HepG2 (cell line): Measurements from ENCODE around the gene NRSN2. TPM values are rescaled to one million over a fixed set of nuclear protein-coding genes. Genes with fewer than 3 reads are reported as not detected.
A peak's percentile ranks its signal among the peaks of the same experiment; 100 is the strongest.

Experiments used
- ATAC-seq: fragments of 200-7000 bp; cut with Tn5 transposase; 3 replicates; pipeline ENCODE4 v1.9.1; 2020; ENCODE audit warnings: mild to moderate bottlenecking, moderate library complexity
- BruUV-seq: library from RNA; stranded (reverse); fragments of 400-500 nt; replicated peaks from 2 replicates; lab custom pipeline; 2021; lab: Mats Ljungman, UMichigan
- CTCF ChIA-PET: fragments of 300-600 bp; formaldehyde crosslinking; extraction: SDS; loops from one replicate; lab custom pipeline; 2021; ENCODE audit warnings: low total read pairs, inconsistent platforms, low intra/inter-chr PET ratio; lab: Yijun Ruan, JAX
- POLR2A ChIA-PET: fragments of 350-600 bp; sonication (Branson Sonifier 250); formaldehyde crosslinking; loops from one replicate; lab custom pipeline; 2020; ENCODE audit warnings: antibody characterized with exemption, inconsistent platforms; lab: Yijun Ruan, JAX
- DNase-seq: peaks from one replicate; pipeline ENCODE4 v3.0.0-alpha.2; 2015; ENCODE audit warnings: low spot score
- FAIRE-seq: peaks from 3 replicates; lab custom pipeline; 2011; peaks lifted over from hg19 to GRCh38; lab: Jason Lieb, UNC
- H2AFZ ChIP-seq: one replicate; pipeline ENCODE4 v1.6.1; 2011; ENCODE audit warnings: low read length, inconsistent platforms
- H3K27ac ChIP-seq: fragments of 300-600 bp; 3 replicates; pipeline ENCODE4 v1.8.0; 2011; ENCODE audit warnings: mixed run types, mild to moderate bottlenecking, mixed read lengths, low read length, inconsistent platforms; ENCODE audit not compliant: insufficient read depth; ENCODE audit errors: extremely low read length
- H3K27me3 ChIP-seq, 2 experiments: fragments of 200-600 bp in 1 of 2; 2 replicates in 1 of 2; 3 replicates in 1 of 2; pipeline versions ENCODE4 v1.6.0 to v1.8.0; 2011; ENCODE audit warnings: low read length in 2 of 2, mild to moderate bottlenecking in 2 of 2, moderate library complexity in 2 of 2, inconsistent platforms in 1 of 2; ENCODE audit not compliant: insufficient read depth in 2 of 2, control insufficient read depth in 1 of 2
- H3K36me3 ChIP-seq, 2 experiments: fragments of 200-600 bp in 1 of 2; replicated peaks in 1 of 2; 2 replicates in 1 of 2; 3 replicates in 1 of 2; pipeline versions ENCODE4 v1.5.1 to v1.8.0; 2011; ENCODE audit warnings: low read length in 2 of 2, inconsistent platforms in 1 of 2; ENCODE audit not compliant: insufficient read depth in 2 of 2, control insufficient read depth in 1 of 2
- H3K4me1 ChIP-seq: 2 replicates; pipeline ENCODE4 v1.5.1; 2012; ENCODE audit warnings: low read length, inconsistent platforms; ENCODE audit not compliant: insufficient read depth
- H3K4me2 ChIP-seq: 2 replicates; pipeline ENCODE4 v1.6.0; 2011; ENCODE audit warnings: low read depth, low read length, inconsistent platforms
- H3K4me3 ChIP-seq, 3 experiments: fragments of 200-600 bp in 1 of 3; sonication (generic), shearing (Covaris generic) in 1 of 3; replicated peaks in 1 of 3; 2 replicates each; pipeline ENCODE4 v1.5.1; 2011 to 2016; ENCODE audit warnings: low read length in 3 of 3, inconsistent platforms in 2 of 3, low read depth in 2 of 3, mild to moderate bottlenecking in 2 of 3, control low read depth in 1 of 3, mixed read lengths in 1 of 3; ENCODE audit not compliant: insufficient read depth in 1 of 3
- H3K79me2 ChIP-seq: one replicate; pipeline ENCODE4 v1.6.1; 2011; ENCODE audit warnings: low read length, inconsistent platforms; ENCODE audit not compliant: insufficient read depth
- H3K9ac ChIP-seq: 2 replicates; pipeline ENCODE4 v1.6.0; 2011; ENCODE audit warnings: mild to moderate bottlenecking, low read depth, low read length, inconsistent platforms; ENCODE audit not compliant: insufficient read depth
- H3K9me3 ChIP-seq: 2 replicates; pipeline ENCODE4 v1.5.1; 2012; ENCODE audit warnings: mild to moderate bottlenecking, low read length
- H4K20me1 ChIP-seq: 2 replicates; pipeline ENCODE4 v1.6.0; 2011; ENCODE audit warnings: inconsistent platforms, mild to moderate bottlenecking, low read length, moderate library complexity; ENCODE audit not compliant: insufficient read depth
- ARID4A ChIP-seq: sonication (generic); formaldehyde crosslinking; IDR thresholded peaks from 2 replicates; pipeline ENCODE4 v1.5.0; 2020; ENCODE audit warnings: mild to moderate bottlenecking, missing genetic modification reagents, borderline replicate concordance
- KLF13 ChIP-seq: sonication (generic); formaldehyde crosslinking; IDR thresholded peaks from 2 replicates; pipeline ENCODE4 v1.4.0; 2020; ENCODE audit warnings: mild to moderate bottlenecking, missing genetic modification reagents
- SP1 ChIP-seq, 2 experiments: fragments of 450-650 bp in 1 of 2; sonication (generic) in 1 of 2; formaldehyde crosslinking in 1 of 2; IDR thresholded peaks; 2 replicates each; pipeline versions ENCODE4 v1.4.0 to v1.6.1; 2016 to 2020; ENCODE audit warnings: missing genetic modification reagents in 1 of 2
- THAP11 ChIP-seq: IDR thresholded peaks from 2 replicates; pipeline ENCODE4 v1.6.1; 2016; ENCODE audit warnings: missing biosample characterization, missing genetic modification reagents
- TMF1 ChIP-seq: sonication (generic); formaldehyde crosslinking; IDR thresholded peaks from 2 replicates; pipeline ENCODE4 v1.8.1; 2022; ENCODE audit warnings: low read depth, missing genetic modification reagents
- TRAFD1 ChIP-seq: sonication (generic); formaldehyde crosslinking; IDR thresholded peaks from 2 replicates; pipeline ENCODE4 v1.5.1; 2020; ENCODE audit warnings: missing genetic modification reagents, mild to moderate bottlenecking, borderline replicate concordance
- WGBS: methylation state at CpG from one replicate; pipeline ENCODE4 v1.1.6; 2017; ENCODE audit warnings: low lambda C conversion rate; 5-methylcytosine and 5-hydroxymethylcytosine counted together
- in situ Hi-C: cut with HindIII; loops from 2 replicates; pipeline ENCODE4 v1.10.0; 2017; ENCODE audit warnings: low pct_unique_long_range_greater_than_20kb; ENCODE audit not compliant: extremely low pct_ligation_motif_present
- intact Hi-C: fragments of 100-400 bp; cut with micrococcal nuclease; formaldehyde crosslinking; loops from one replicate; pipeline ENCODE4 v1.10.0; 2022; ENCODE audit not compliant: unreplicated experiment
- polyA plus RNA-seq, 8 experiments: library from polyadenylated mRNA; depleted of rRNA in 3 of 8; stranded (reverse) in 7 of 8; unstranded in 1 of 8; fragments of >200 nt; fragmentation: Illumina TruSeq in 4 of 8; extraction: Trizol in 4 of 8; gene quantifications; 2 replicates each; pipeline versions ENCODE4 v1.2.1 to v1.2.3, GENCODE V29; 2011 to 2016; ENCODE audit warnings: low read depth in 4 of 8, missing spikeins in 1 of 8, mixed read lengths in 1 of 8; ENCODE audit not compliant: insufficient read depth in 1 of 8
- total RNA-seq, 5 experiments: library from RNA; depleted of rRNA; stranded (reverse); fragments of >200 nt; fragmentation: Illumina TruSeq; extraction: Trizol; gene quantifications; 2 replicates each; pipeline ENCODE4 v1.2.3, GENCODE V29; 2016; ENCODE audit warnings: low read depth in 1 of 5
- TF ChIP-seq, protein P1 (sequence below): sonication (generic); formaldehyde crosslinking; IDR thresholded peaks from 2 replicates; pipeline ENCODE4 v1.4.0; 2020; ENCODE audit warnings: missing genetic modification reagents
- TF ChIP-seq, protein P2 (sequence below): sonication (generic); formaldehyde crosslinking; conservative IDR thresholded peaks from 2 replicates; pipeline ENCODE4 v1.4.0; 2020; ENCODE audit warnings: missing genetic modification reagents

Gene NRSN2
- total and polyA plus RNA-seq, 2 of the 13 experiments (the other 11 are each of a cell fraction or from before 2014, with no cell fraction given): 32.3 to 49.4 TPM

DNA sequence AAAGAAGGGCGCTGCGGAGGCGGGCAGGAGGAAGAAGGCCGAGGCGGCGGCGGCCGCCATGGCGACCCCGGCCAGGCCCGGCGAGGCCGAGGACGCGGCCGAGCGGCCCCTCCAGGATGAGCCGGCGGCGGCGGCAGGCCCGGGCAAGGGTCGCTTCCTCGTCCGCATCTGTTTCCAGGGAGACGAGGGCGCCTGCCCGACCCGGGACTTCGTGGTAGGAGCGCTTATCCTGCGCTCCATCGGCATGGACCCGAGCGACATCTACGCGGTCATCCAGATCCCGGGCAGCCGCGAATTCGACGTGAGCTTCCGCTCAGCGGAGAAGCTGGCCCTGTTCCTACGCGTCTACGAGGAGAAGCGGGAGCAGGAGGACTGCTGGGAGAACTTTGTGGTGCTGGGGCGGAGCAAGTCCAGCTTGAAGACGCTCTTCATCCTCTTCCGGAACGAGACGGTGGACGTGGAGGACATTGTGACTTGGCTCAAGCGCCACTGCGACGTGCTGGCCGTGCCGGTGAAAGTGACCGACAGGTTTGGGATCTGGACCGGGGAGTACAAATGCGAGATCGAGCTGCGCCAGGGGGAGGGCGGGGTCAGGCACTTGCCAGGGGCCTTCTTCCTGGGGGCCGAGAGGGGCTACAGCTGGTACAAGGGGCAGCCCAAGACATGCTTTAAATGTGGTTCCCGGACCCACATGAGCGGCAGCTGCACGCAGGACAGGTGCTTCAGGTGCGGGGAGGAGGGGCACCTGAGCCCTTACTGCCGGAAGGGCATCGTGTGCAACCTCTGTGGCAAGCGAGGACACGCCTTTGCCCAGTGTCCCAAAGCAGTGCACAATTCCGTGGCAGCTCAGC is 48.8 kb upstream of the NRSN2 start:
- H3K4me1 ChIP-seq: peaks cover 39% of the 10 kb centered on the region
- under 1% methylated on average over 46 of the region's 75 CpGs for WGBS
- peak; percentile 7 for ATAC-seq
- ChIA-PET CTCF (no interaction called here), POLR2A (interaction anchor here (1.1 to 8.1 kb wide), 5 partner anchors 11 to 49 kb away, joined by 4 to 106 read pairs (median 18); partner anchors contain the start of genes NRSN2 and SOX12)
- peaks cover 0 to 18% of the 10 kb centered on the region in 2 experiments; a peak in 3 of 5 replicates for H3K27me3 ChIP-seq
- H3K79me2 ChIP-seq: peaks cover 42% of the 10 kb centered on the region
- no peak overlapping the region for H2AFZ ChIP-seq
- peak; percentile 35 for DNase-seq
- H3K9ac ChIP-seq: peak overlapping the region; percentile 84
- peak overlapping the region; percentile 92 for H3K27ac ChIP-seq
- H3K4me2 ChIP-seq: peak overlapping the region; percentile 80
- peak overlapping the region; percentile 69 to 93 (median 89) for H3K4me3 ChIP-seq
- in situ Hi-C loops: no loop called here
- BruUV-seq: TSS peak; percentile 84
- H3K36me3 ChIP-seq: no peaks in the 10 kb centered on the region
- H4K20me1 ChIP-seq: peaks cover 25% of the 10 kb centered on the region
- intact Hi-C loops: loop anchor here (1.0 kb wide), 1 partner anchor 28 kb away; no protein-coding TSS in a partner anchor
- FAIRE-seq: no peak
- H3K9me3 ChIP-seq: no peaks in the 10 kb centered on the region
- TF ChIP-seq TRAFD1 (CRISPR knock-in tag) (no peak), ARID4A (CRISPR knock-in tag) (peak; percentile 79), SP1 (IDR thresholded peaks at IDR 0.05) (no peak), SP1 (CRISPR knock-in tag; IDR thresholded peaks at IDR 0.05) (peak; percentile 31; the same call in 1 of the 2 replicates), KLF13 (CRISPR knock-in tag) (peak; percentile 97), TMF1 (CRISPR knock-in tag) (no peak), THAP11 (CRISPR knock-in tag) (0 out of 2 replicates have a peak, but pooled peaks have one; percentile 44)
- TF ChIP-seq, protein P1, sequence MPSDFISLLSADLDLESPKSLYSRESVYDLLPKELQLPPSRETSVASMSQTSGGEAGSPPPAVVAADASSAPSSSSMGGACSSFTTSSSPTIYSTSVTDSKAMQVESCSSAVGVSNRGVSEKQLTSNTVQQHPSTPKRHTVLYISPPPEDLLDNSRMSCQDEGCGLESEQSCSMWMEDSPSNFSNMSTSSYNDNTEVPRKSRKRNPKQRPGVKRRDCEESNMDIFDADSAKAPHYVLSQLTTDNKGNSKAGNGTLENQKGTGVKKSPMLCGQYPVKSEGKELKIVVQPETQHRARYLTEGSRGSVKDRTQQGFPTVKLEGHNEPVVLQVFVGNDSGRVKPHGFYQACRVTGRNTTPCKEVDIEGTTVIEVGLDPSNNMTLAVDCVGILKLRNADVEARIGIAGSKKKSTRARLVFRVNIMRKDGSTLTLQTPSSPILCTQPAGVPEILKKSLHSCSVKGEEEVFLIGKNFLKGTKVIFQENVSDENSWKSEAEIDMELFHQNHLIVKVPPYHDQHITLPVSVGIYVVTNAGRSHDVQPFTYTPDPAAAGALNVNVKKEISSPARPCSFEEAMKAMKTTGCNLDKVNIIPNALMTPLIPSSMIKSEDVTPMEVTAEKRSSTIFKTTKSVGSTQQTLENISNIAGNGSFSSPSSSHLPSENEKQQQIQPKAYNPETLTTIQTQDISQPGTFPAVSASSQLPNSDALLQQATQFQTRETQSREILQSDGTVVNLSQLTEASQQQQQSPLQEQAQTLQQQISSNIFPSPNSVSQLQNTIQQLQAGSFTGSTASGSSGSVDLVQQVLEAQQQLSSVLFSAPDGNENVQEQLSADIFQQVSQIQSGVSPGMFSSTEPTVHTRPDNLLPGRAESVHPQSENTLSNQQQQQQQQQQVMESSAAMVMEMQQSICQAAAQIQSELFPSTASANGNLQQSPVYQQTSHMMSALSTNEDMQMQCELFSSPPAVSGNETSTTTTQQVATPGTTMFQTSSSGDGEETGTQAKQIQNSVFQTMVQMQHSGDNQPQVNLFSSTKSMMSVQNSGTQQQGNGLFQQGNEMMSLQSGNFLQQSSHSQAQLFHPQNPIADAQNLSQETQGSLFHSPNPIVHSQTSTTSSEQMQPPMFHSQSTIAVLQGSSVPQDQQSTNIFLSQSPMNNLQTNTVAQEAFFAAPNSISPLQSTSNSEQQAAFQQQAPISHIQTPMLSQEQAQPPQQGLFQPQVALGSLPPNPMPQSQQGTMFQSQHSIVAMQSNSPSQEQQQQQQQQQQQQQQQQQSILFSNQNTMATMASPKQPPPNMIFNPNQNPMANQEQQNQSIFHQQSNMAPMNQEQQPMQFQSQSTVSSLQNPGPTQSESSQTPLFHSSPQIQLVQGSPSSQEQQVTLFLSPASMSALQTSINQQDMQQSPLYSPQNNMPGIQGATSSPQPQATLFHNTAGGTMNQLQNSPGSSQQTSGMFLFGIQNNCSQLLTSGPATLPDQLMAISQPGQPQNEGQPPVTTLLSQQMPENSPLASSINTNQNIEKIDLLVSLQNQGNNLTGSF: peak; percentile 42; the same call in 1 of the 2 replicates
- TF ChIP-seq, protein P2, sequence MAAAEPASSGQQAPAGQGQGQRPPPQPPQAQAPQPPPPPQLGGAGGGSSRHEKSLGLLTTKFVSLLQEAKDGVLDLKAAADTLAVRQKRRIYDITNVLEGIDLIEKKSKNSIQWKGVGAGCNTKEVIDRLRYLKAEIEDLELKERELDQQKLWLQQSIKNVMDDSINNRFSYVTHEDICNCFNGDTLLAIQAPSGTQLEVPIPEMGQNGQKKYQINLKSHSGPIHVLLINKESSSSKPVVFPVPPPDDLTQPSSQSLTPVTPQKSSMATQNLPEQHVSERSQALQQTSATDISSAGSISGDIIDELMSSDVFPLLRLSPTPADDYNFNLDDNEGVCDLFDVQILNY: peak; percentile 48; the same call in 1 of the 2 replicates
